Tibial nerve (tissue), 4 donors: ENCODE measurements around the gene FMO4.

Experiments used
- EP300 ChIP-seq, 2 donors: sonication (generic); formaldehyde crosslinking; IDR thresholded peaks; one replicate each; pipeline ENCODE4 v1.6.1; 2017; ENCODE audit warnings: antibody characterized with exemption in 2 of 2, mild to moderate bottlenecking in 1 of 2
- POLR2A ChIP-seq, 2 donors: fragments of 450-650 bp; IDR thresholded peaks; one replicate each; pipeline ENCODE4 v1.6.1; 2017; ENCODE audit warnings: antibody characterized with exemption in 2 of 2, mild to moderate bottlenecking in 2 of 2, moderate library complexity in 2 of 2
- TF ChIP-seq, protein P1 (sequence below), 5 experiments: fragments of 200-600 bp in 3 of 5; fragments of 450-650 bp in 2 of 5; sonication (generic) in 3 of 5; IDR thresholded peaks; one replicate each; pipeline ENCODE4 v1.5.1; 2016 to 2019; ENCODE audit warnings: antibody characterized with exemption in 5 of 5, mild to moderate bottlenecking in 3 of 5, moderate library complexity in 2 of 5

- TF ChIP-seq EP300 (IDR thresholded peaks at IDR 0.05) (peak; percentile 85 to 91), POLR2A (IDR thresholded peaks at IDR 0.05) (peak; percentile 29 to 41)
- TF ChIP-seq, protein P1, sequence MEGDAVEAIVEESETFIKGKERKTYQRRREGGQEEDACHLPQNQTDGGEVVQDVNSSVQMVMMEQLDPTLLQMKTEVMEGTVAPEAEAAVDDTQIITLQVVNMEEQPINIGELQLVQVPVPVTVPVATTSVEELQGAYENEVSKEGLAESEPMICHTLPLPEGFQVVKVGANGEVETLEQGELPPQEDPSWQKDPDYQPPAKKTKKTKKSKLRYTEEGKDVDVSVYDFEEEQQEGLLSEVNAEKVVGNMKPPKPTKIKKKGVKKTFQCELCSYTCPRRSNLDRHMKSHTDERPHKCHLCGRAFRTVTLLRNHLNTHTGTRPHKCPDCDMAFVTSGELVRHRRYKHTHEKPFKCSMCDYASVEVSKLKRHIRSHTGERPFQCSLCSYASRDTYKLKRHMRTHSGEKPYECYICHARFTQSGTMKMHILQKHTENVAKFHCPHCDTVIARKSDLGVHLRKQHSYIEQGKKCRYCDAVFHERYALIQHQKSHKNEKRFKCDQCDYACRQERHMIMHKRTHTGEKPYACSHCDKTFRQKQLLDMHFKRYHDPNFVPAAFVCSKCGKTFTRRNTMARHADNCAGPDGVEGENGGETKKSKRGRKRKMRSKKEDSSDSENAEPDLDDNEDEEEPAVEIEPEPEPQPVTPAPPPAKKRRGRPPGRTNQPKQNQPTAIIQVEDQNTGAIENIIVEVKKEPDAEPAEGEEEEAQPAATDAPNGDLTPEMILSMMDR (IDR thresholded peaks at IDR 0.05): peak; percentile 69 to 90 (median 85)
Observed at GRCh38 chr1:171313835-171314320, at the start of gene FMO4.
